HG03457 (cell line): Measurements from ENCODE around the gene RNF38.
A peak's percentile ranks its signal among the peaks of the same experiment; 100 is the strongest.
"Not testable (repeated sequence)": the region's sequence is repeated elsewhere in the genome, so short reads cannot be mapped to it uniquely, and the experiment has no call there.

Experiments
- ATAC-seq: cut with Tn5 transposase; IDR thresholded peaks from one replicate; pipeline ENCODE4 v1.9.1; 2021; ENCODE audit warnings: moderate number of reproducible peaks; ENCODE audit not compliant: unreplicated experiment

The RNF38 gene

GRCh38 chr9:36409076-36409475, 9.0 kb upstream of the RNF38 start:
- ATAC-seq = not testable (repeated sequence)

GRCh38 chr9:36407122-36407723, 7.2 kb upstream of the RNF38 start:
- no peak for ATAC-seq

GRCh38 chr9:36402536-36402935, 2.5 kb upstream of the RNF38 start:
- ATAC-seq = no peak

GRCh38 chr9:36401897-36402480, 1.9 kb upstream of the RNF38 start:
- no peak for ATAC-seq

GRCh38 chr9:36401164-36401740, 1.2 kb upstream of the RNF38 start:
- ATAC-seq = peak; percentile 40

- peak; percentile 48 for ATAC-seq
These were observed 479 bp upstream of the RNF38 start for GRCh38 chr9:36400332-36401163.

- ATAC-seq = no peak
These were observed 1.3 kb downstream of the RNF38 start for GRCh38 chr9:36398745-36399144.

- no peak for ATAC-seq
These were observed 3.1 kb downstream of the RNF38 start for GRCh38 chr9:36396985-36397384.

GRCh38 chr9:36392489-36392888, 7.6 kb downstream of the RNF38 start:
- no peak for ATAC-seq

- no peak for ATAC-seq
These were observed 10.5 kb downstream of the RNF38 start for GRCh38 chr9:36389590-36389989.

GRCh38 chr9:36386396-36386965, 13.6 kb downstream of the RNF38 start:
- not testable (repeated sequence) for ATAC-seq

GRCh38 chr9:36382484-36382883, 17.6 kb downstream of the RNF38 start:
- ATAC-seq = no peak

GRCh38 chr9:36364577-36364976, 35.5 kb downstream of the RNF38 start:
- no peak for ATAC-seq

GRCh38 chr9:36363448-36363847, 36.6 kb downstream of the RNF38 start:
- no peak for ATAC-seq

GRCh38 chr9:36358486-36358885, 41.6 kb downstream of the RNF38 start:
- ATAC-seq = no peak

- ATAC-seq = no peak
These were observed 42.4 kb downstream of the RNF38 start for GRCh38 chr9:36357639-36358038.

GRCh38 chr9:36346569-36346968, 53.5 kb downstream of the RNF38 start:
- no peak for ATAC-seq

GRCh38 chr9:36345103-36345846, 54.8 kb downstream of the RNF38 start:
- ATAC-seq = no peak

- no peak for ATAC-seq
These were observed 58.0 kb downstream of the RNF38 start for GRCh38 chr9:36341936-36342577.

GRCh38 chr9:36337865-36338264, 62.2 kb downstream of the RNF38 start:
- no peak for ATAC-seq
